Measurements from ENCODE around the gene PPFIA3.
"Not testable (repeated sequence)": the region's sequence is repeated elsewhere in the genome, so short reads cannot be mapped to it uniquely, and the experiment has no call there.

DNA sequence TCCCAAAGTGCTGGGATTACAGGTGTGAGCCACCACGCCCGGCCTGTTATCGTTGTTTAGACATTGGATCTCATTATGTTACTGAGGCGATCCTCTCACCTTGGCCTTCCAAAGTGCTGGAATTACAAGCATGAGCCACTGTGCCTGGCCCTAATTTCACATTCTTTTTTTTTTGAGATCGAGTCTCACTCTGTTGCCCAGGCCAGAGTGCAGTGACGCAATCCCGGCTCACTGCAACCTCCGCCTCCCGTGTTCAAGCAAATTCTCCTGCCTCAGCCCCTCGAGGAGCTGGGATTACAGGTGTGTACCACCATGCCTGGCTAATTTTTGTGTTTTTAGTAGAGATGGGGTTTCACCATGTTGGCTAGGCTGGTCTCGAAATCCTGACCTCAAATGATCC lies 3.9 kb downstream of the PPFIA3 start:
- not testable (repeated sequence) for TF ChIP-seq POLR2AphosphoS5 (IDR thresholded peaks at IDR 0.05; ENCODE audit: low read depth, low read length); ZNF274 (IDR thresholded peaks at IDR 0.05; ENCODE audit: low read depth, low read length); RAD21 (IDR thresholded peaks at IDR 0.05; ENCODE audit: low read depth); TCF7L2 (IDR thresholded peaks at IDR 0.05; ENCODE audit: borderline replicate concordance, extremely low read depth, insufficient read depth, insufficient read length); YY1 (IDR thresholded peaks at IDR 0.05; ENCODE audit: extremely low read depth, insufficient replicate concordance, low read depth, low read length); ZBTB33 (IDR thresholded peaks at IDR 0.05; ENCODE audit: extremely low read depth, insufficient replicate concordance, low read length); POLR2A (IDR thresholded peaks at IDR 0.05; ENCODE audit: borderline replicate concordance, extremely low read depth, insufficient read depth, insufficient read length); SP1 (IDR thresholded peaks at IDR 0.05; ENCODE audit: low read depth)
- TF ChIP-seq, protein P1, sequence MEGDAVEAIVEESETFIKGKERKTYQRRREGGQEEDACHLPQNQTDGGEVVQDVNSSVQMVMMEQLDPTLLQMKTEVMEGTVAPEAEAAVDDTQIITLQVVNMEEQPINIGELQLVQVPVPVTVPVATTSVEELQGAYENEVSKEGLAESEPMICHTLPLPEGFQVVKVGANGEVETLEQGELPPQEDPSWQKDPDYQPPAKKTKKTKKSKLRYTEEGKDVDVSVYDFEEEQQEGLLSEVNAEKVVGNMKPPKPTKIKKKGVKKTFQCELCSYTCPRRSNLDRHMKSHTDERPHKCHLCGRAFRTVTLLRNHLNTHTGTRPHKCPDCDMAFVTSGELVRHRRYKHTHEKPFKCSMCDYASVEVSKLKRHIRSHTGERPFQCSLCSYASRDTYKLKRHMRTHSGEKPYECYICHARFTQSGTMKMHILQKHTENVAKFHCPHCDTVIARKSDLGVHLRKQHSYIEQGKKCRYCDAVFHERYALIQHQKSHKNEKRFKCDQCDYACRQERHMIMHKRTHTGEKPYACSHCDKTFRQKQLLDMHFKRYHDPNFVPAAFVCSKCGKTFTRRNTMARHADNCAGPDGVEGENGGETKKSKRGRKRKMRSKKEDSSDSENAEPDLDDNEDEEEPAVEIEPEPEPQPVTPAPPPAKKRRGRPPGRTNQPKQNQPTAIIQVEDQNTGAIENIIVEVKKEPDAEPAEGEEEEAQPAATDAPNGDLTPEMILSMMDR (IDR thresholded peaks at IDR 0.05 in 2 of 3, conservative IDR thresholded peaks at IDR 0.05 in 1 of 3; ENCODE audit: borderline replicate concordance in 1 of 3, insufficient read depth in 1 of 3, low read depth in 2 of 3, low read length in 2 of 3) = not testable (repeated sequence)
- TF ChIP-seq, protein P2, sequence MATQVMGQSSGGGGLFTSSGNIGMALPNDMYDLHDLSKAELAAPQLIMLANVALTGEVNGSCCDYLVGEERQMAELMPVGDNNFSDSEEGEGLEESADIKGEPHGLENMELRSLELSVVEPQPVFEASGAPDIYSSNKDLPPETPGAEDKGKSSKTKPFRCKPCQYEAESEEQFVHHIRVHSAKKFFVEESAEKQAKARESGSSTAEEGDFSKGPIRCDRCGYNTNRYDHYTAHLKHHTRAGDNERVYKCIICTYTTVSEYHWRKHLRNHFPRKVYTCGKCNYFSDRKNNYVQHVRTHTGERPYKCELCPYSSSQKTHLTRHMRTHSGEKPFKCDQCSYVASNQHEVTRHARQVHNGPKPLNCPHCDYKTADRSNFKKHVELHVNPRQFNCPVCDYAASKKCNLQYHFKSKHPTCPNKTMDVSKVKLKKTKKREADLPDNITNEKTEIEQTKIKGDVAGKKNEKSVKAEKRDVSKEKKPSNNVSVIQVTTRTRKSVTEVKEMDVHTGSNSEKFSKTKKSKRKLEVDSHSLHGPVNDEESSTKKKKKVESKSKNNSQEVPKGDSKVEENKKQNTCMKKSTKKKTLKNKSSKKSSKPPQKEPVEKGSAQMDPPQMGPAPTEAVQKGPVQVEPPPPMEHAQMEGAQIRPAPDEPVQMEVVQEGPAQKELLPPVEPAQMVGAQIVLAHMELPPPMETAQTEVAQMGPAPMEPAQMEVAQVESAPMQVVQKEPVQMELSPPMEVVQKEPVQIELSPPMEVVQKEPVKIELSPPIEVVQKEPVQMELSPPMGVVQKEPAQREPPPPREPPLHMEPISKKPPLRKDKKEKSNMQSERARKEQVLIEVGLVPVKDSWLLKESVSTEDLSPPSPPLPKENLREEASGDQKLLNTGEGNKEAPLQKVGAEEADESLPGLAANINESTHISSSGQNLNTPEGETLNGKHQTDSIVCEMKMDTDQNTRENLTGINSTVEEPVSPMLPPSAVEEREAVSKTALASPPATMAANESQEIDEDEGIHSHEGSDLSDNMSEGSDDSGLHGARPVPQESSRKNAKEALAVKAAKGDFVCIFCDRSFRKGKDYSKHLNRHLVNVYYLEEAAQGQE (IDR thresholded peaks at IDR 0.05; ENCODE audit: low read depth) = not testable (repeated sequence)
- TF ChIP-seq, protein P3, sequence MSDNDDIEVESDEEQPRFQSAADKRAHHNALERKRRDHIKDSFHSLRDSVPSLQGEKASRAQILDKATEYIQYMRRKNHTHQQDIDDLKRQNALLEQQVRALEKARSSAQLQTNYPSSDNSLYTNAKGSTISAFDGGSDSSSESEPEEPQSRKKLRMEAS (IDR thresholded peaks at IDR 0.05) = not testable (repeated sequence)
